Neural cell (in vitro differentiated cells): ENCODE data around the gene TMEM17. TPM values are rescaled to one million over a fixed set of nuclear protein-coding genes. Genes with fewer than 3 reads are reported as not detected.

Experiments used
- H2AFZ ChIP-seq: fragments of 200-600, 300-800 bp; sonication (generic), shearing (Covaris generic); 2 replicates; pipeline ENCODE4 v1.6.0; 2014; ENCODE audit warnings: low read depth, mild to moderate bottlenecking, antibody characterized with exemption, low read length, moderate library complexity
- H3F3A ChIP-seq: fragments of 200-600 bp; shearing (Covaris generic); 2 replicates; pipeline ENCODE4 v1.6.1; 2016; ENCODE audit warnings: mild to moderate bottlenecking, moderate library complexity, mixed read lengths, antibody characterized with exemption, low read length; ENCODE audit not compliant: insufficient read depth, poor library complexity, severe bottlenecking
- H3K27ac ChIP-seq: fragments of 200-600, 300-800 bp; sonication (generic), shearing (Covaris generic); 2 replicates; pipeline ENCODE4 v1.5.1; 2014; ENCODE audit warnings: mild to moderate bottlenecking, low read length, moderate library complexity
- H3K27me3 ChIP-seq: fragments of 300-800, 200-600 bp; sonication (generic), shearing (Covaris generic); 2 replicates; pipeline ENCODE4 v1.6.0; 2014; ENCODE audit warnings: mild to moderate bottlenecking, low read depth, low read length, moderate library complexity; ENCODE audit not compliant: insufficient read depth
- H3K36me3 ChIP-seq: fragments of 300-800, 200-600 bp; sonication (generic), shearing (Covaris generic); 2 replicates; pipeline ENCODE4 v1.5.1; 2014; ENCODE audit warnings: mild to moderate bottlenecking, antibody characterized with exemption, low read length, moderate library complexity; ENCODE audit not compliant: insufficient read depth
- H3K4me2 ChIP-seq: fragments of 300-800, 200-600 bp; sonication (generic), shearing (Covaris generic); 2 replicates; pipeline ENCODE4 v1.6.0; 2014; ENCODE audit warnings: mild to moderate bottlenecking, low read length
- H3K4me3 ChIP-seq: fragments of 300-800, 200-600 bp; sonication (generic), shearing (Covaris generic); 2 replicates; pipeline ENCODE4 v1.5.1; 2014; ENCODE audit warnings: mild to moderate bottlenecking, low read length, moderate library complexity
- H3K79me2 ChIP-seq: fragments of 200-600 bp; shearing (Covaris generic); replicated peaks from 2 replicates; pipeline ENCODE4 v1.6.0; 2014; ENCODE audit warnings: mild to moderate bottlenecking, low read length, moderate library complexity; ENCODE audit not compliant: insufficient read depth
- H3K9ac ChIP-seq: fragments of 300-800, 200-600 bp; sonication (generic), shearing (Covaris generic); 2 replicates; pipeline ENCODE4 v1.6.1; 2016; ENCODE audit warnings: mild to moderate bottlenecking, low read length, mixed read lengths
- H3K9me2 ChIP-seq: fragments of 200-600 bp; shearing (Covaris generic); 2 replicates; pipeline ENCODE4 v1.6.1; 2016; ENCODE audit warnings: mild to moderate bottlenecking, low read length, mixed read lengths; ENCODE audit not compliant: insufficient read depth
- H3K9me3 ChIP-seq: fragments of 200-600, 300-800 bp; sonication (generic), shearing (Covaris generic); 2 replicates; pipeline ENCODE4 v1.6.1; 2016; ENCODE audit warnings: mild to moderate bottlenecking, mixed run types, low read length, moderate library complexity, mixed read lengths
- H4K20me1 ChIP-seq: fragments of 200-600 bp; shearing (Covaris generic); 2 replicates; pipeline ENCODE4 v1.6.1; 2016; ENCODE audit warnings: mild to moderate bottlenecking, mixed run types; ENCODE audit not compliant: insufficient read depth
- EP300 ChIP-seq: fragments of 450-650 bp; conservative IDR thresholded peaks from 2 replicates; pipeline ENCODE4 v1.6.1; 2014; ENCODE audit warnings: antibody characterized with exemption, mild to moderate bottlenecking, moderate library complexity; ENCODE audit not compliant: poor library complexity, severe bottlenecking
- EZH2 ChIP-seq: fragments of 200-600, 300-800 bp; shearing (Covaris generic), sonication (generic); IDR thresholded peaks from 2 replicates; pipeline ENCODE4 v1.6.1; 2014; ENCODE audit warnings: antibody characterized with exemption, low read length, borderline replicate concordance, mild to moderate bottlenecking; ENCODE audit not compliant: insufficient read depth, poor library complexity, severe bottlenecking
- MXI1 ChIP-seq: fragments of 450-650 bp; conservative IDR thresholded peaks from 2 replicates; pipeline ENCODE4 v1.6.1; 2014; ENCODE audit warnings: antibody characterized with exemption, mild to moderate bottlenecking; ENCODE audit not compliant: poor library complexity, severe bottlenecking
- POLR2AphosphoS5 ChIP-seq: IDR thresholded peaks from 2 replicates; pipeline ENCODE4 v1.6.1; 2012
- RAD21 ChIP-seq: fragments of 450-650 bp; conservative IDR thresholded peaks from 2 replicates; pipeline ENCODE4 v1.6.1; 2014; ENCODE audit warnings: antibody characterized with exemption, mild to moderate bottlenecking, moderate library complexity
- SMC3 ChIP-seq: fragments of 450-650 bp; conservative IDR thresholded peaks from 2 replicates; pipeline ENCODE4 v1.6.1; 2014; ENCODE audit warnings: antibody characterized with exemption, mild to moderate bottlenecking, moderate library complexity; ENCODE audit not compliant: poor library complexity
- TAF1 ChIP-seq: IDR thresholded peaks from 2 replicates; pipeline ENCODE4 v1.6.1; 2012; ENCODE audit warnings: low read depth
- polyA plus RNA-seq: library from polyadenylated mRNA; depleted of rRNA; stranded (reverse); fragments of >200 nt; gene quantifications from 2 replicates; pipeline ENCODE4 v1.2.3, GENCODE V29; 2014
- TF ChIP-seq, protein P1 (sequence below): fragments of 450-650 bp; IDR thresholded peaks from 2 replicates; pipeline ENCODE4 v1.5.1; 2014; ENCODE audit warnings: antibody characterized with exemption, mild to moderate bottlenecking, moderate library complexity; ENCODE audit not compliant: poor library complexity, severe bottlenecking
- TF ChIP-seq, protein P2 (sequence below): IDR thresholded peaks from 2 replicates; pipeline ENCODE4 v1.6.1; 2012; ENCODE audit warnings: borderline replicate concordance

The TMEM17 gene
- polyA plus RNA-seq, 1 donor from 2014 or later, result 8.6 TPM

DNA sequence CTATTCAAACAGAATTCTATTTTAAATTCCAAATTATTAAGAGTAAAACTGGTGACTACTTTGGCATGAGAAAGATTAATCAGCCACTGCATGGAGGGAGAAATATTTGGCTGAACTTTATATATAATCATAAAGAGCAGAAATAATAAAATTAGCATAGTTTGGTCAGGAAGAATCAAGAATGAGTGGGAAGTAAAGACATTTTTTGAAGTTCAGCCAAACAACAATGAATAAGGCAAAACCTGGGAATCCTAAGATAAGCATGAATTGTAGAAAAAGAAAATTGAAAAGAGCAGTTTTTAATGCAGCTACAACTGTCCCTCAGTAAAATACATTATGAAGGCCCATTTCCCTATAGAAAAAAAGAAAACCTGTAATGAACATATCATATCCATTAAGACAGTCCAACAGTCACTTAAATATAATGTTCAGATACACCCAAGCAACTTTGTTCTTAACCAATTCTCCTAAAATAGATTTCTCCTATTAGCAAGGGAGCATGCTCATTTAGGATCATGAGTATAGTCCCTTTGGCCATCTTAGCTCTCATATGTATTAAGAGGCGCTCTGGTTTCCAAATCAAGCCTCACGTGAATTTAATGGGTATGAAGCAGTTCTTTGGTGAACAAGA is 6.5 kb downstream of the TMEM17 start:
- H3K36me3 ChIP-seq, result no peaks in the 10 kb centered on the region
- H3K9me2 ChIP-seq, result no peaks in the 10 kb centered on the region
- H3K4me3 ChIP-seq, result no peak overlapping the region
- H3K79me2 ChIP-seq, result no peaks in the 10 kb centered on the region
- H3F3A ChIP-seq, result no peaks in the 10 kb centered on the region
- H3K4me2 ChIP-seq, result no peak overlapping the region
- TF ChIP-seq TAF1 (no peak), SMC3 (no peak), POLR2AphosphoS5 (no peak), EP300 (no peak), MXI1 (no peak), RAD21 (no peak)
- TF ChIP-seq, protein P1, sequence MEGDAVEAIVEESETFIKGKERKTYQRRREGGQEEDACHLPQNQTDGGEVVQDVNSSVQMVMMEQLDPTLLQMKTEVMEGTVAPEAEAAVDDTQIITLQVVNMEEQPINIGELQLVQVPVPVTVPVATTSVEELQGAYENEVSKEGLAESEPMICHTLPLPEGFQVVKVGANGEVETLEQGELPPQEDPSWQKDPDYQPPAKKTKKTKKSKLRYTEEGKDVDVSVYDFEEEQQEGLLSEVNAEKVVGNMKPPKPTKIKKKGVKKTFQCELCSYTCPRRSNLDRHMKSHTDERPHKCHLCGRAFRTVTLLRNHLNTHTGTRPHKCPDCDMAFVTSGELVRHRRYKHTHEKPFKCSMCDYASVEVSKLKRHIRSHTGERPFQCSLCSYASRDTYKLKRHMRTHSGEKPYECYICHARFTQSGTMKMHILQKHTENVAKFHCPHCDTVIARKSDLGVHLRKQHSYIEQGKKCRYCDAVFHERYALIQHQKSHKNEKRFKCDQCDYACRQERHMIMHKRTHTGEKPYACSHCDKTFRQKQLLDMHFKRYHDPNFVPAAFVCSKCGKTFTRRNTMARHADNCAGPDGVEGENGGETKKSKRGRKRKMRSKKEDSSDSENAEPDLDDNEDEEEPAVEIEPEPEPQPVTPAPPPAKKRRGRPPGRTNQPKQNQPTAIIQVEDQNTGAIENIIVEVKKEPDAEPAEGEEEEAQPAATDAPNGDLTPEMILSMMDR, result no peak
- TF ChIP-seq, protein P2, sequence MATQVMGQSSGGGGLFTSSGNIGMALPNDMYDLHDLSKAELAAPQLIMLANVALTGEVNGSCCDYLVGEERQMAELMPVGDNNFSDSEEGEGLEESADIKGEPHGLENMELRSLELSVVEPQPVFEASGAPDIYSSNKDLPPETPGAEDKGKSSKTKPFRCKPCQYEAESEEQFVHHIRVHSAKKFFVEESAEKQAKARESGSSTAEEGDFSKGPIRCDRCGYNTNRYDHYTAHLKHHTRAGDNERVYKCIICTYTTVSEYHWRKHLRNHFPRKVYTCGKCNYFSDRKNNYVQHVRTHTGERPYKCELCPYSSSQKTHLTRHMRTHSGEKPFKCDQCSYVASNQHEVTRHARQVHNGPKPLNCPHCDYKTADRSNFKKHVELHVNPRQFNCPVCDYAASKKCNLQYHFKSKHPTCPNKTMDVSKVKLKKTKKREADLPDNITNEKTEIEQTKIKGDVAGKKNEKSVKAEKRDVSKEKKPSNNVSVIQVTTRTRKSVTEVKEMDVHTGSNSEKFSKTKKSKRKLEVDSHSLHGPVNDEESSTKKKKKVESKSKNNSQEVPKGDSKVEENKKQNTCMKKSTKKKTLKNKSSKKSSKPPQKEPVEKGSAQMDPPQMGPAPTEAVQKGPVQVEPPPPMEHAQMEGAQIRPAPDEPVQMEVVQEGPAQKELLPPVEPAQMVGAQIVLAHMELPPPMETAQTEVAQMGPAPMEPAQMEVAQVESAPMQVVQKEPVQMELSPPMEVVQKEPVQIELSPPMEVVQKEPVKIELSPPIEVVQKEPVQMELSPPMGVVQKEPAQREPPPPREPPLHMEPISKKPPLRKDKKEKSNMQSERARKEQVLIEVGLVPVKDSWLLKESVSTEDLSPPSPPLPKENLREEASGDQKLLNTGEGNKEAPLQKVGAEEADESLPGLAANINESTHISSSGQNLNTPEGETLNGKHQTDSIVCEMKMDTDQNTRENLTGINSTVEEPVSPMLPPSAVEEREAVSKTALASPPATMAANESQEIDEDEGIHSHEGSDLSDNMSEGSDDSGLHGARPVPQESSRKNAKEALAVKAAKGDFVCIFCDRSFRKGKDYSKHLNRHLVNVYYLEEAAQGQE, result no peak
- H3K9ac ChIP-seq, result no peak overlapping the region
- no peaks in the 10 kb centered on the region for H3K9me3 ChIP-seq
- no peaks in the 10 kb centered on the region for H4K20me1 ChIP-seq
- no peaks in the 10 kb centered on the region for H3K27me3 ChIP-seq
- no peak overlapping the region for H2AFZ ChIP-seq
- H3K27ac ChIP-seq, result no peak overlapping the region

DNA sequence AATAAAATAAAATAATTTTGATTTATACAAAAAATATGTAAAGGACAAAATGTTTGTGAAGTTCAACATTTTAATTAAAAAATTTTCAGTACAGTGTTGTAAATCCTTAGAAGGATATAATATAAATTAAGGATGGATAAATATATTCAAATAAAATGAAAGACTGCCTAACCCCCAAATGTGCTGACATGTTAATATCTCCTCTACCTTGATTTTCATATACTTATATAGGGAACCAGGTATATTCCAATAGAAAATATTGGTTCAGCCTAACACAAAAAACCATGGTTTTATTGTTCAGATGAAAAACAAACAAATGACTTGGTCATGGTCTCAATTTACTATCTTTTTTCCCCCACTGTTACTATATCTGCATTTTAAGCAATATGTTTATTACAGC is 7.3 kb downstream of the TMEM17 start:
- Histone ChIP-seq H2AFZ (no peak overlapping the region), H3K27me3 (no peaks in the 10 kb centered on the region), H3K4me2 (no peak overlapping the region), H3K9me2 (no peaks in the 10 kb centered on the region), H3K79me2 (no peaks in the 10 kb centered on the region), H4K20me1 (no peaks in the 10 kb centered on the region), H3K27ac (no peak overlapping the region), H3K36me3 (no peaks in the 10 kb centered on the region), H3F3A (no peaks in the 10 kb centered on the region), H3K9ac (no peak overlapping the region), H3K4me3 (no peak overlapping the region), H3K9me3 (no peaks in the 10 kb centered on the region)
- TF ChIP-seq RAD21 (no peak), POLR2AphosphoS5 (no peak), TAF1 (no peak), MXI1 (no peak), EZH2 (no peak), EP300 (no peak), SMC3 (no peak)
- TF ChIP-seq, protein P1, result no peak
- TF ChIP-seq, protein P2, result no peak
